Stimulated activated CD8-positive, alpha-beta memory T cell treated with anti-CD3 and anti-CD28 coated beads, Interleukin-7, amount 100 ng/mL, for 24 hours (primary cell): ENCODE results near the gene ARHGAP27.
A peak's percentile ranks its signal among the peaks of the same experiment; 100 is the strongest.

Source experiments
- DNase-seq: peaks from one replicate; pipeline ENCODE4 v3.0.0-alpha.2; 2020; ENCODE audit warnings: low read depth

ARHGAP27 gene

GRCh38 chr17:45430738-45431530 lies 1.7 kb downstream of the ARHGAP27 start:
- DNase-seq: no peak

GRCh38 chr17:45430006-45430737 lies 2.5 kb downstream of the ARHGAP27 start:
- DNase-seq: no peak

DNA sequence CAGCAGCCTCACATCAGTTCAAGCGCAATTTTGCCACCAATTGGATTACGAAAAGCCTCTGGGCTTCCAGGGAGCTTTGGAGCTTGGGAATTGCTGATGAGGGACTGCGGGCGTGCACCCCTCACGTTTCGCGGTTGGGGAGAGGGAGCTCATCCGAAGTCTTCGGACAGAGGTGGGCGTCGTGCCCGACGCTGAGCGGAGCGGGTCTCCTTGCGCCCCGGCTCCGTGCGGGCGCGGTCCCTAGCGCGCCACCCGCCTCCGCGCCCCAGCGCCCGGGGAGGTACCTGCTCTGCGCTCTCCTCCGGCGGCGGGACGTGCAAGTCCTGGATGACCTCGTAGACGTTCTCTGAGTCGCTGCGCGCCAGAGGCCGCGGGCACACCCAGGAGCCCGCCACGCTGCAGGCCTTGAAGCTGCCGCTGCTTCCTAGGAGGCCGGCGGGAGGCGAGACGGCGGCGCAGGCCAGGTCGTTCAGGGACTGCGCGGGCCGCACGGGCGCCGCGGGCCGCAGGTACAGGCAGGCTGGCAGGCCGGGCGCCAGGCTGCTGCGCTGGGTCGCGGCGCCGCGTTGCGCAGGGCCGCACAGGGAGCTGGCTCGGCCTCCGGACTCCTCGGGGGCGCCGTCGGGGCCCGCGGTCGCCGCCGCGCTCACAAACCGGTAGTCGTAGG lies 3.2 kb downstream of the ARHGAP27 start:
- no peak for DNase-seq

- no peak for DNase-seq
These were observed 3.7 kb downstream of the ARHGAP27 start for GRCh38 chr17:45428931-45429338.

DNA sequence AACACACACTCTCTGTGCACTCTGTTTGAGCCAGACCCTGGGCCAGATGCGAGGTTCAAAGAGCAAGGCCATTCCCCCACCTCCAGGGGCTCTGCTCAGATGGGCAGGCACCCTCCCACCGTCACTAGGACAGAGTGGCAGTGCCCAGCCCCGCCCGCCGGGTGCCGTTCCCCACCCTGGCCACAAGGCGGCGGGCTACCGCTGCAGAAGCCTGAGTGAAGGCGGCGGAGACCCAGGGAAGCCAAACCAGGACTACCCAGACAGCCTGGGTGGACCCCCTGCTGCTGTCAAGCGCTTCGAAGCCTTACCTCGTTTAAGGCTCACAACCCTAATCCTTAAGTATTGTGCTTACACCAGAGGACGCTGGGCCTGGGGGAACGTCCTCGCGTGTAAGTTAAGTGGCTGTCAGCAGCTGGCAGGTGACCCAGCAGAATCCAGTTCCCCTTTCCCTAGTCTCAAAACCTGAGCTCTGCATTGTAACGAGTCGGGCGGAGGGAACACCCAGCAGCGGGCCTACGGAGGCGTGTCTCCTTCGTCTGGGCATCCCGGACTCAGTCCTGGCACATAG lies 4.5 kb downstream of the ARHGAP27 start:
- DNase-seq: peak; percentile 58

- DNase-seq: no peak
These were observed 5.4 kb downstream of the ARHGAP27 start for GRCh38 chr17:45427181-45427835.

DNA sequence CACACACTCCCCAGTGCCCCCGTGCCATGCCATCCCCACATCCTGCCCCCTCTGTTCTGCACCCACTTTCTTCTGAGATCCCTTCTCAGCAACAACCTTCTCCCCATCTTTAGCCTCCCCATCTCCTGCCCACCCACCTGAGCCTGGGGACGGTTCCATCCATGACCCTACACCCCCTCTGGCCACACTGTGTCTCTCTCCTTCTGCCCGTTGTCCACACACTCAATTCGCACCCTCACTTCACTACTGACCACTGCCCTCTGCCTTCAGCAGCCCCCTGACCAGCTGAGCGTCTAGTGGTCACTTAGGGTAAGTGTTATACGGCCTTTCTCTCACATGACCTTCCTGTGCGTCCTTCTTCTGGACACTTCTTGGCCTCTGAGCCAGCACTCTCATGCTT lies 6.1 kb downstream of the ARHGAP27 start:
- DNase-seq: no peak

DNA sequence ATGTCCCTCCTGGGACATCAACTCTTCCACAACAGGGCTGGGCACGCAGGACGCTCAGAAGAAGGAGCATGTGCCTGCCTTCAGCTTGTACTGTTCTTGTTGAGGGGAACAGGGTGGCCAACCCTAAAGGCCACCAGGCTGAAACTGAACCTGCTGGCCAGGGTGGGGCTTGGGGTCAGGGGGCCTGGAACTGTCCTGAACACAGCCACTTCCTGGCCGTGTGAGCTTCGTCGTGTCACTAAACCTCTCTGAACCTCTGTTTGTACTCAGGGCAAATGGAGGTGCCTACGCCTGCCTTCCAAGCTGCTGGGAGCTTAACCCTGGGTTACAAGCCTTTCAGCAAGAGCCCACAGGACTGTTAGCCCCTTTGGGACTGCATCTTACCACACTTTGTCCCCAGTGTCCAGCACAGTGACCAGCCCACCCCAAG lies 6.7 kb downstream of the ARHGAP27 start:
- no peak for DNase-seq

DNA sequence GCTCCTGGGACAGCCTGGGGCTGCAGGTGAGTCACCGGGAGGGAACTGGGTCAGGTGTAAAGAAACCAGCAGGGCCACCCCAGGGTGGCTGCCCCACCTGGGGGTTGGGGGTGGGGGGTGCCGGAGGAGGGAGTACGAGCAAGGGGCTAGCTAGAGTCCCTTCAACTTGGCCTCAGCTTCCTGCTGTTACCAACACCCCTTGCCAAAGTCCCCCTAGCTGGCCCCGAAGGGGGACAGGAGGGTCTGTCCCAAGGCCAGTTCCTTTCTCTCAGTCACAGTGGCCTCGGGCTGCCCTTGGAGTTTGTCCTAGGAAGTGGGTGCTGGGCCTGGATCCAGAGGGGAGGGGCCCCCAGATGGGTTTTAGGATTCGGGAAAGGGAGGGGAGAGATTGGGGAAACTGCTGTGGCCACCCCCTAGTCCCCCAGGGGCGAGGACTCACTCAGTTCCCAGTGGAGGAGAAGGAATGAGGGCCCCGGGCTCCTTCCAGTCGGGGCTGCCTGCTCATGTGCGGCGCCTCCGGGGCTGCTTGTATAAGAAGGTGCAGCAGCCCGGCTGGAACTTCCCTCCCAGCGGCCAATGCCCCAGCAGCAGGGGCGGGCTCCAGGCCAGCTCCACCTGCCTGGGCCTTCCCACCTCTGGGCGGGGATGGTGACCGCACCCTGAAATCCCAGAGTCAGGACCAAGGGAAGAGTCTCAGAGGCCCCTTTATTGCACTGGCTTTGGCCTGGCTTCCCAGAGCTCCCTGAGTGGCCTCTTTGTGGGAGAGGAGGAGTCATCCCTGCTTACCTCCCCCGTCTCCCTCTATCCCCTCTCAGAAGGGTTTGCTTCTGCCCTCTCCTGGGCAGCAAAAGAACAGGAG lies 7.3 kb downstream of the ARHGAP27 start:
- DNase-seq: no peak

DNA sequence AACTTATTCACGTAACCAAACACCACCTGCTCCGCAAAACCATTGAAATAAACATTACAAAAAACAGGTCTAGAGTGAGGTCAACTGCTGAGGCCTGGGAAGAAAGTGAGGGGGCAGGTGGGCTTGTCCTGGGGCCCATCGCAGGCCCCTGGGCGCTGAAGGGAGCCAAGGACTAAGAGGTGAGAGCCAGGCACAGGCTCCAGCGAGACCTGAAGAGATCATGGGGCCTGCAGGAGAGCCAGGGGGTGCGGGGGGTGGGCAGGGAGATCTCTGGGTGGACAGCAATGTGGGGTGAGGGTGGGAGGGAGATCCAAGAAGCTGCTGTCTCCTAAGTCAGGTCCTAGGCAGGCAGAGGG lies 7.9 kb downstream of the ARHGAP27 start:
- DNase-seq: no peak

DNA sequence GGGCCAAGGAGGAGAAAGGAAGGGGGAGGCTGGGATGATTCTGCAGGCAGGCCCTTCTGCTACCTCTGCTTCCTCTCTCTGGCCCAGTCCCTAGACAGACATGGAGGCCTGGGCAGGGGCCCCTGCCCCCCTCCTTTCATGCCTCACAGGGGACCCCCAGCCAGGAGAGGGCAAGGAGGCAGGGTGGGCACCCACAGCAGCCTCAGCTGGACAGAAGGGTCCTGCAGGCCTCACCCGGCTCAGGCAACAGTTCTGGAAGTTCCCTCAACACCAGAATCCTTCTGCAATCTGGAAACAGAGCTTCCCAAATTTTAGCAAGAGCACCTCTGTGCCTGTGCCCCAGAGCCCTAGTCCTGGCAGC lies 8.7 kb downstream of the ARHGAP27 start:
- DNase-seq: no peak

GRCh38 chr17:45423304-45423974 lies 9.2 kb downstream of the ARHGAP27 start:
- DNase-seq: no peak

DNA sequence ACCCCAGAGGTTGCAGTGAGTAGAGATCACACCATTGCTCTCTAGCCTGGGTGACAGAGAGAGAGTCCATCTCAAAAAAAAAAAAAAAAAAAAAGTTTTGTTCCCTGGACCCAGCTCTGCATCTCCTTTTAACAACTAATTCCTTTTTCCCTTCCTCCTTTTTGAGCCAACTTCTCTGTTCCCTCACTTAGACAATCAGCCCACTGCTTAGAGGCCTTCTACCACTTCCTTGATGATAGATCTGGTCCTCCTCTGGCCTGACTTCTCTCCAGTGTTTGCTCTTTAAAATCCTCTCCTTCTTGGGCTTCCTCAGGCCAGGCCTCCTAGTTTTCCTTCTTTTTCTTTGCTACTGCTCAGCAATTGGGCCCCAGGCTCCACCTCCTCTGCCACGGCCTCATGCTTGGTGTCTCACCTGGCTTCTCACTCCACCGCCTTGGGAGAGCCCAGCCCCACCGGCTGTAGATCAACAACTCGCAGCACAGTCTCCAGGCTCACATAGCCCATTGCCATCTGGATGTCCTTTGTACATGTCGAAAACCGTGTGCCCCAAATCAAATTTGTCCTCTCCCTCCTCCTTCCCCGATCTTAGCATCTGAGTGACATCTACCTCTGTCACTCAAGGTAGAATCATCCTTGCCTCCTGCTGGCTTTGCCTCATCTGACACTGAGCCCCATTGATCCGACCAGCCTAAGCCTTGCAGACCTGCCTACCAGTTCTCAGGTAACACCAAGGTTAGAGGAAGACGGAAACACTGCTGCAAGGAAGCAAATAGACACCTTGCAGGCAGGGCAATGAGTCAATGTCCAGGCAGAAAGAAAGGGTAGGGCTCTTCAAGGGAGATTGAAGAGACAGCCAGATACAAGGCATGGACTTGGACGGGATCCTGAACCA lies 17.4 kb downstream of the ARHGAP27 start:
- DNase-seq: no peak

GRCh38 chr17:45413498-45413923 lies 19.2 kb downstream of the ARHGAP27 start:
- DNase-seq: no peak

DNA sequence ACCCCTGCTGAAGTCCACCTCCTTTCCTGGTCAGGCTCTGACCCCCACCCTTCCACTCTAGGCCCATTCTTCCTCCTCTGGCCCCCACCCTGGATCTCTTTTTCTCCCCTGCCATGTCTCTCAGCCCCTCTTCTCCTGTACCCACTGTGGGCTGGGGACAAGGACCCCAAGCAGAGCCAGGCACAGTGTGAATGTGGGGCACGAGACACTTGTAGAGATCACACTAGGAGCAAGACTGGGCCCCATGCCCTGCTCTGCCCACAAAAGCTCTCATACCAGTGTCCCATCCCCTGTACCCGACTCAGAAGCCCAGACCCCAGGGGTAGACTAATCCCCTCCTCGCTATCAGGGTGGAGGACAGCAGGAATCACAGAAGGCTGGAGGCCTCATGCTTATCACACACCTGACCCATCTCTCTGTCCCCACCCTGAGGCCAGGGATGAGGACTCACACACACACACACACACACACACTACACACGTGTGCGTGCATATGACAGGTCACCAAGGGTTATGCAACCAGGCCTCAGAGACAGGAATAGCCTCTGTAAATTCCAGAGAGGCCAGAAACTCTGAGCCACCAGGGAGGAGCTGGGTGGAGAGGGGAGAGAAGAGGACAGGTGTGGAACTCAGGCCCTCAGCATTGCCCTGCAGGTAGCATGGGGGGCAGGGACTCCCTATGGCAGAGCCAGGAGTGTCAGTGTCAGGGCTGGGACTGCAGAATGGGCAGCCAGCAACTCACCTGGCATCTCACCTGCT lies 21.1 kb downstream of the ARHGAP27 start:
- DNase-seq: no peak

DNA sequence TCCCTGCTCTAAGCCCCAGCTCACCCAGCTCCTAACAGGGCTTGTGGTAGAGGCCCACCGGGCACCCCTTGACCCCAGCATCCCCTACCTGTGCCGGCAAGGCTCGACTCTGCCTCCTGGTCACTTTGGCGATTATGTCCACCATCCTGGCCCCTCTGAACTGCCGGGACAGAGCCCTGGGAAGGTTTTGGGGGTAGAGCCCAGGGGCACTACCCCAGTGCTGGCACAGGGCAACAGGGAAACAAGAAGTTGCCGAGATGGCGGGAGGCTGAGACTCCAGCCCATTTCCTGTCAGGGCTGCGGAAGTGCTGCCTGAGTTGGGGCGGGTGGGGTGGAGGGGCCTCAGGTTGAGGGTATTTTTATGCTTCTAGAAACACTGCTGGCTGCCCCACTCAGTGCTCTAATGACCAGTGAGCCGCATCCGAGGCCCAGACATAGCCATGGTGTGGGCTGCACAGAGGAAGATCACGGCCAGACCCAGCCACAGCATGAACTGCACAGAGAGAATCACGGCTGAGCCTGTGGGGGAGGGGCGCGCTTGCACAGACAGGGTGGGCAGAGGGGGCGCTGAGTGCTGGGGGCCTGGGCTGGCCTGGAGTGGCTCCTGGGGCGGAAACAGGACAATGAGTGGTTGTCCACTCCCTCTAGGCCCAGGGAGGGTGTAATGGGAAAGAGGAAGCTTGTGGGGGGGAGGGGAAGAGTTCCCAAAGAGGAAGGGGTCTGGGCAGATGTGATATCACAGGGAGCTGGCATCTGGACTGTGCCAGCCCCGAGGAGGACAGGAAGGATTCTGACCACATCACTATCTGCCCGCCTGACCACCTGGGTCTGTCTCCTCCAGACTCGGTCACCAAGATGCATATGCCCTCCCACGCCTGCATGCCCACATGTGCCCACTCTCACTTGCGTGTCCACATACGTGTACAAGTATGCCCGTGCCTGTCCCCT lies 22.3 kb downstream of the ARHGAP27 start:
- no peak for DNase-seq

DNA sequence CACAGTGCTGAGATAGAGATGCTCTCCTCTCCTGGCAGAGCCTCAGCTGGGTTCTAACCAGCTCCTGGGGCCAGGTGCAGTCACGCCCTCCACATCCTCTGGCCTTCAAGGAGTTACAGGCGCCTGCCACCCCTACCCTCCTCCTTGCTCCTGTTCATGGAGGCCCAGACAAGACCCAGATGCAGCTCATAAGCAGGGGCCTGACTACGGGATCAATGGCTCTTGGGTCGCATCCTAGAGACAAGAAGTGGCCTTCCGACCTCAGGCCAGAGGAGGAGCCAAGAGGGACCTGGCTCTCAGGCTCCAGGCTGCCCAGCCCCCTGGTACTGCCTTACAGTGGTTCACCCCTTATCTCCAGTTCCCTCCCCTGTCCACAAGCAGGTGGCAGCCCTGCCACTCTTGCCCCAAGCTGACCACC lies 23.0 kb downstream of the ARHGAP27 start:
- DNase-seq: no peak
